Measurements from ENCODE around the gene CYP4V2.

The CYP4V2 gene

GRCh38 chr4:186169333-186169944 lies 21.9 kb upstream of the CYP4V2 start:
- Histone ChIP-seq H3K36me3 (ENCODE audit: insufficient read depth, low read length) (no peaks in the 10 kb centered on the region), H4K20me1 (ENCODE audit: insufficient read depth, low read length) (no peaks in the 10 kb centered on the region), H3K4me3 (ENCODE audit: low read depth, low read length, poor library complexity, severe bottlenecking) (no peak overlapping the region), H3K4me2 (ENCODE audit: low read length) (no peak overlapping the region), H3K9me3 (ENCODE audit: low read length) (no peaks in the 10 kb centered on the region), H3K9ac (ENCODE audit: low read length) (no peak overlapping the region), H3K79me2 (ENCODE audit: insufficient read depth, low read length) (no peaks in the 10 kb centered on the region), H3K9me2 (ENCODE audit: low read depth, low read length) (no peaks in the 10 kb centered on the region), H3K27me3 (ENCODE audit: insufficient read depth, low read length) (peaks cover 3% of the 10 kb centered on the region; the same call in 1 of the 2 replicates), H3K27ac (ENCODE audit: low read depth, low read length, poor library complexity, severe bottlenecking) (no peak overlapping the region), H3F3A (ENCODE audit: insufficient read depth, low read length) (no peaks in the 10 kb centered on the region), H3K4me1 (ENCODE audit: insufficient read depth, low read length, severe bottlenecking) (no peaks in the 10 kb centered on the region), H2AFZ (ENCODE audit: low read length) (no peak overlapping the region)
- no peak for TF ChIP-seq EZH2 (IDR thresholded peaks at IDR 0.05; ENCODE audit: borderline replicate concordance, low read length)
- no peak for TF ChIP-seq CTCF (IDR thresholded peaks at IDR 0.05; ENCODE audit: low read length)

- Histone ChIP-seq H3K79me2 (ENCODE audit: insufficient read depth, low read length) (no peaks in the 10 kb centered on the region), H3K9me3 (ENCODE audit: low read length) (no peaks in the 10 kb centered on the region), H3K4me1 (ENCODE audit: insufficient read depth, low read length, severe bottlenecking) (no peaks in the 10 kb centered on the region), H3K9ac (ENCODE audit: low read length) (no peak overlapping the region), H4K20me1 (ENCODE audit: insufficient read depth, low read length) (no peaks in the 10 kb centered on the region), H3K4me2 (ENCODE audit: low read length) (no peak overlapping the region), H3F3A (ENCODE audit: insufficient read depth, low read length) (no peaks in the 10 kb centered on the region), H3K36me3 (ENCODE audit: insufficient read depth, low read length) (no peaks in the 10 kb centered on the region), H3K9me2 (ENCODE audit: low read depth, low read length) (no peaks in the 10 kb centered on the region), H3K27ac (ENCODE audit: low read depth, low read length, poor library complexity, severe bottlenecking) (no peak overlapping the region), H3K4me3 (ENCODE audit: low read depth, low read length, poor library complexity, severe bottlenecking) (no peak overlapping the region), H3K27me3 (ENCODE audit: insufficient read depth, low read length) (peaks cover under 1% of the 10 kb centered on the region; the same call in 1 of the 2 replicates), H2AFZ (ENCODE audit: low read length) (no peak overlapping the region)
- no peak for TF ChIP-seq CTCF (IDR thresholded peaks at IDR 0.05; ENCODE audit: low read length)
- TF ChIP-seq EZH2 (IDR thresholded peaks at IDR 0.05; ENCODE audit: borderline replicate concordance, low read length), result no peak
These were observed 21.2 kb upstream of the CYP4V2 start for GRCh38 chr4:186169945-186170802.

GRCh38 chr4:186170966-186171365 lies 20.4 kb upstream of the CYP4V2 start:
- Histone ChIP-seq H3K4me2 (ENCODE audit: low read length) (no peak overlapping the region), H3K27ac (ENCODE audit: low read depth, low read length, poor library complexity, severe bottlenecking) (no peak overlapping the region), H3K9me3 (ENCODE audit: low read length) (no peaks in the 10 kb centered on the region), H3K4me1 (ENCODE audit: insufficient read depth, low read length, severe bottlenecking) (no peaks in the 10 kb centered on the region), H3K9ac (ENCODE audit: low read length) (no peak overlapping the region), H3K9me2 (ENCODE audit: low read depth, low read length) (no peaks in the 10 kb centered on the region), H3K27me3 (ENCODE audit: insufficient read depth, low read length) (no peaks in the 10 kb centered on the region), H2AFZ (ENCODE audit: low read length) (no peak overlapping the region), H4K20me1 (ENCODE audit: insufficient read depth, low read length) (no peaks in the 10 kb centered on the region), H3K4me3 (ENCODE audit: low read depth, low read length, poor library complexity, severe bottlenecking) (no peak overlapping the region), H3F3A (ENCODE audit: insufficient read depth, low read length) (no peaks in the 10 kb centered on the region), H3K36me3 (ENCODE audit: insufficient read depth, low read length) (no peaks in the 10 kb centered on the region), H3K79me2 (ENCODE audit: insufficient read depth, low read length) (no peaks in the 10 kb centered on the region)
- TF ChIP-seq CTCF (IDR thresholded peaks at IDR 0.05; ENCODE audit: low read length), result no peak
- no peak for TF ChIP-seq EZH2 (IDR thresholded peaks at IDR 0.05; ENCODE audit: borderline replicate concordance, low read length)

Measured in OCI-LY1 (cell line).